Suprapubic skin (tissue), 4 donors: Measurements from ENCODE around the gene KIF16B. TPM values are rescaled to one million over a fixed set of nuclear protein-coding genes. Genes with fewer than 3 reads are reported as not detected.
A peak's percentile ranks its signal among the peaks of the same experiment; 100 is the strongest.

Experiments
- DNase-seq, 2 donors: peaks; one replicate each; pipeline ENCODE4 v3.0.0-alpha.2; 2019; ENCODE audit warnings: low spot score in 2 of 2
- H3K27ac ChIP-seq: fragments of 200-600 bp; sonication (generic); one replicate; pipeline ENCODE4 v1.5.1; 2019
- H3K27me3 ChIP-seq: fragments of 200-600 bp; sonication (generic); one replicate; pipeline ENCODE4 v1.5.1; 2019
- H3K36me3 ChIP-seq: fragments of 200-600 bp; sonication (generic); one replicate; pipeline ENCODE4 v1.5.1; 2019
- H3K4me1 ChIP-seq: fragments of 200-600 bp; sonication (generic); one replicate; pipeline ENCODE4 v1.5.1; 2019
- H3K4me3 ChIP-seq: fragments of 200-600 bp; sonication (generic); one replicate; pipeline ENCODE4 v1.5.1; 2019; ENCODE audit warnings: mild to moderate bottlenecking
- H3K9me3 ChIP-seq: fragments of 200-600 bp; sonication (generic); one replicate; pipeline ENCODE4 v1.5.1; 2019
- CTCF ChIP-seq, 2 donors: fragments of 200-600 bp in 1 of 2; fragments of 450-650 bp in 1 of 2; sonication (generic) in 1 of 2; IDR thresholded peaks; one replicate each; pipeline ENCODE4 v1.5.1; 2016 to 2019; ENCODE audit warnings: antibody characterized with exemption in 2 of 2, mild to moderate bottlenecking in 1 of 2, moderate library complexity in 1 of 2
- EP300 ChIP-seq: sonication (generic); formaldehyde crosslinking; IDR thresholded peaks from one replicate; pipeline ENCODE4 v1.6.1; 2017; ENCODE audit warnings: antibody characterized with exemption
- POLR2A ChIP-seq, 2 donors: fragments of 450-650 bp; IDR thresholded peaks; one replicate each; pipeline ENCODE4 v1.6.1; 2017; ENCODE audit warnings: antibody characterized with exemption in 2 of 2, mild to moderate bottlenecking in 2 of 2, moderate library complexity in 2 of 2
- POLR2AphosphoS5 ChIP-seq, 3 donors: sonication (generic); formaldehyde crosslinking; IDR thresholded peaks; one replicate each; pipeline ENCODE4 v1.6.1; 2017; ENCODE audit warnings: antibody characterized with exemption in 3 of 3
- WGBS: methylation state at CpG from one replicate; pipeline ENCODE4 v1.1.5; 2018; 5-methylcytosine and 5-hydroxymethylcytosine counted together
- total RNA-seq, 4 donors: library from RNA; depleted of rRNA; stranded (reverse); fragments of >200 nt; gene quantifications; one replicate each; pipeline ENCODE4 v1.1.0, GENCODE V29; 2016

KIF16B gene
- total RNA-seq, 4 donors from 2014 or later = 23.7 to 64.0 (median 38.2) TPM

- DNase-seq = no peak
- Histone ChIP-seq H3K36me3 (peaks cover 30% of the 10 kb centered on the region), H3K27ac (no peak overlapping the region), H3K4me1 (peaks cover 15% of the 10 kb centered on the region), H3K27me3 (no peaks in the 10 kb centered on the region), H3K9me3 (no peaks in the 10 kb centered on the region), H3K4me3 (no peak overlapping the region)
- TF ChIP-seq POLR2AphosphoS5 (IDR thresholded peaks at IDR 0.05) (no peak), EP300 (no peak), POLR2A (IDR thresholded peaks at IDR 0.05) (no peak), CTCF (IDR thresholded peaks at IDR 0.05) (no peak)
Measured at GRCh38 chr20:16399801-16400200, 173.4 kb downstream of the KIF16B start.

- peak in 1 of 2 donors; percentile 63 for DNase-seq
- no peaks in the 10 kb centered on the region for H3K9me3 ChIP-seq
- peaks cover 8% of the 10 kb centered on the region for H3K36me3 ChIP-seq
- H3K27me3 ChIP-seq = no peaks in the 10 kb centered on the region
- H3K4me3 ChIP-seq = no peak overlapping the region
- WGBS = 10% methylated on average over 4 of the region's 4 CpGs
- peaks cover 15% of the 10 kb centered on the region for H3K4me1 ChIP-seq
- TF ChIP-seq EP300 = no peak
- TF ChIP-seq POLR2A (IDR thresholded peaks at IDR 0.05) = no peak
- TF ChIP-seq POLR2AphosphoS5 (IDR thresholded peaks at IDR 0.05) = no peak
- TF ChIP-seq CTCF (IDR thresholded peaks at IDR 0.05) = no peak
- no peak overlapping the region for H3K27ac ChIP-seq
Measured at GRCh38 chr20:16397086-16397485, 176.2 kb downstream of the KIF16B start.

GRCh38 chr20:16395366-16395765, 177.9 kb downstream of the KIF16B start:
- DNase-seq = no peak
- Histone ChIP-seq H3K27me3 (no peaks in the 10 kb centered on the region), H3K4me3 (no peak overlapping the region), H3K36me3 (peaks cover 4% of the 10 kb centered on the region), H3K27ac (no peak overlapping the region), H3K9me3 (no peaks in the 10 kb centered on the region), H3K4me1 (peaks cover 15% of the 10 kb centered on the region)
- TF ChIP-seq POLR2AphosphoS5 (IDR thresholded peaks at IDR 0.05) (no peak), EP300 (no peak), CTCF (IDR thresholded peaks at IDR 0.05) (no peak), POLR2A (IDR thresholded peaks at IDR 0.05) (no peak)
- WGBS = 100% methylated on average over 1 of the region's 1 CpG

- TF ChIP-seq POLR2A (IDR thresholded peaks at IDR 0.05) (no peak), CTCF (IDR thresholded peaks at IDR 0.05) (no peak), EP300 (no peak), POLR2AphosphoS5 (IDR thresholded peaks at IDR 0.05) (no peak)
- no peak overlapping the region for H3K27ac ChIP-seq
- H3K4me1 ChIP-seq = peaks cover 15% of the 10 kb centered on the region
- DNase-seq = no peak
- no peaks in the 10 kb centered on the region for H3K9me3 ChIP-seq
- WGBS = 65% methylated on average over 4 of the region's 4 CpGs
- H3K36me3 ChIP-seq = peaks cover 4% of the 10 kb centered on the region
- H3K4me3 ChIP-seq = no peak overlapping the region
- no peaks in the 10 kb centered on the region for H3K27me3 ChIP-seq
Measured at GRCh38 chr20:16394784-16395183, 178.5 kb downstream of the KIF16B start.

- Histone ChIP-seq H3K9me3 (no peaks in the 10 kb centered on the region), H3K4me1 (peaks cover 15% of the 10 kb centered on the region), H3K27me3 (no peaks in the 10 kb centered on the region), H3K27ac (no peak overlapping the region), H3K36me3 (peaks cover 4% of the 10 kb centered on the region), H3K4me3 (no peak overlapping the region)
- no peak for DNase-seq
- WGBS = 62% methylated on average over 3 of the region's 3 CpGs
- TF ChIP-seq EP300 (no peak), POLR2A (IDR thresholded peaks at IDR 0.05) (no peak)
Measured at GRCh38 chr20:16393836-16394235, 179.4 kb downstream of the KIF16B start.

GRCh38 chr20:16393297-16393696, 180.0 kb downstream of the KIF16B start:
- no peak overlapping the region for H3K4me3 ChIP-seq
- no peaks in the 10 kb centered on the region for H3K27me3 ChIP-seq
- WGBS = 70% methylated on average over 2 of the region's 2 CpGs
- no peaks in the 10 kb centered on the region for H3K9me3 ChIP-seq
- TF ChIP-seq CTCF (IDR thresholded peaks at IDR 0.05) (no peak), POLR2A (IDR thresholded peaks at IDR 0.05) (no peak), EP300 (no peak), POLR2AphosphoS5 (IDR thresholded peaks at IDR 0.05) (no peak)
- H3K36me3 ChIP-seq = peaks cover 7% of the 10 kb centered on the region
- no peak overlapping the region for H3K27ac ChIP-seq
- H3K4me1 ChIP-seq = peaks cover 15% of the 10 kb centered on the region
- no peak for DNase-seq
